GM23338 (cell line): ENCODE data around the gene MAST4.

Experiments
- CTCF ChIP-seq, 2 experiments: fragments of 200-600 bp in 1 of 2; sonication (generic) in 1 of 2; conservative IDR thresholded peaks; 2 replicates each; pipeline versions ENCODE4 v1.5.1 to v1.6.1; 2016 to 2017; ENCODE audit warnings: antibody characterized with exemption in 2 of 2, low read depth in 2 of 2, mild to moderate bottlenecking in 2 of 2, moderate library complexity in 1 of 2
- EZH2 ChIP-seq: fragments of 200-600 bp; sonication (generic); IDR thresholded peaks from one replicate; pipeline ENCODE4 v1.8.0; 2017; ENCODE audit warnings: antibody characterized with exemption, mild to moderate bottlenecking, low read depth; ENCODE audit not compliant: unreplicated experiment
- EZH2phosphoT487 ChIP-seq: fragments of 200-600 bp; sonication (generic); IDR thresholded peaks from one replicate; pipeline ENCODE4 v1.8.1; 2018; ENCODE audit warnings: antibody characterized with exemption; ENCODE audit not compliant: unreplicated experiment
- JUNB ChIP-seq: IDR thresholded peaks from one replicate; pipeline ENCODE4 v1.6.1; 2016; ENCODE audit warnings: antibody characterized with exemption; ENCODE audit not compliant: unreplicated experiment
- POLR2AphosphoS5 ChIP-seq: IDR thresholded peaks from 2 replicates; pipeline ENCODE4 v1.6.1; 2016; ENCODE audit warnings: antibody characterized with exemption, low read depth
- REST ChIP-seq: IDR thresholded peaks from one replicate; pipeline ENCODE4 v1.6.1; 2018; ENCODE audit warnings: antibody characterized with exemption; ENCODE audit not compliant: unreplicated experiment
- ZNF331 ChIP-seq: fragments of 250-450 bp; sonication (Bioruptor Pico); IDR thresholded peaks from 2 replicates; pipeline ENCODE4 v1.5.0; 2020; ENCODE audit warnings: low read depth, mild to moderate bottlenecking, moderate library complexity
- TF ChIP-seq, protein P1 (sequence below): IDR thresholded peaks from 2 replicates; pipeline ENCODE4 v1.6.1; 2016; ENCODE audit warnings: antibody characterized with exemption

- TF ChIP-seq EZH2 (no peak), CTCF (conservative IDR thresholded peaks at IDR 0.05; ENCODE audit: low read depth in 2 of 2) (no peak), REST (no peak), JUNB (no peak), POLR2AphosphoS5 (no peak), EZH2phosphoT487 (no peak), ZNF331 (CRISPR knock-in tag) (no peak)
- TF ChIP-seq, protein P1, sequence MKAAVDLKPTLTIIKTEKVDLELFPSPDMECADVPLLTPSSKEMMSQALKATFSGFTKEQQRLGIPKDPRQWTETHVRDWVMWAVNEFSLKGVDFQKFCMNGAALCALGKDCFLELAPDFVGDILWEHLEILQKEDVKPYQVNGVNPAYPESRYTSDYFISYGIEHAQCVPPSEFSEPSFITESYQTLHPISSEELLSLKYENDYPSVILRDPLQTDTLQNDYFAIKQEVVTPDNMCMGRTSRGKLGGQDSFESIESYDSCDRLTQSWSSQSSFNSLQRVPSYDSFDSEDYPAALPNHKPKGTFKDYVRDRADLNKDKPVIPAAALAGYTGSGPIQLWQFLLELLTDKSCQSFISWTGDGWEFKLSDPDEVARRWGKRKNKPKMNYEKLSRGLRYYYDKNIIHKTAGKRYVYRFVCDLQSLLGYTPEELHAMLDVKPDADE, result no peak
Measured at GRCh38 chr5:66551338-66551737, 44.9 kb upstream of the MAST4 start.
